Measurements from ENCODE around the gene AUNIP.

Gene AUNIP

GRCh38 chr1:25825605-25826004 lies 33.7 kb downstream of the AUNIP start:
- DNase-seq: no peak

GRCh38 chr1:25821630-25822091 lies 37.6 kb downstream of the AUNIP start:
- DNase-seq: no peak

GRCh38 chr1:25821112-25821476 lies 38.2 kb downstream of the AUNIP start:
- no peak for DNase-seq

- DNase-seq: peak; percentile 62
These were observed 38.8 kb downstream of the AUNIP start for GRCh38 chr1:25820247-25821111.

GRCh38 chr1:25819491-25820246 lies 39.6 kb downstream of the AUNIP start, which contains the start of gene MTFR1L:
Gene MTFR1L, plus strand, starts transcription at chr1:25819954. Its CDS starts 3,151 bp downstream, at chr1:25823105.
- peak; percentile 92 for DNase-seq

- no peak for DNase-seq
These were observed 40.7 kb downstream of the AUNIP start for GRCh38 chr1:25818569-25818968.

- no peak for DNase-seq
These were observed 41.3 kb downstream of the AUNIP start for GRCh38 chr1:25817840-25818501.

- no peak for DNase-seq
These were observed 43.0 kb downstream of the AUNIP start for GRCh38 chr1:25816112-25816718.

GRCh38 chr1:25815208-25816111 lies 43.8 kb downstream of the AUNIP start:
- DNase-seq: no peak

GRCh38 chr1:25814549-25815087 lies 44.6 kb downstream of the AUNIP start:
- DNase-seq: no peak

GRCh38 chr1:25813734-25814471 lies 45.4 kb downstream of the AUNIP start:
- no peak for DNase-seq

- no peak for DNase-seq
These were observed 46.1 kb downstream of the AUNIP start for GRCh38 chr1:25813071-25813733.

- DNase-seq: no peak
These were observed 47.7 kb downstream of the AUNIP start for GRCh38 chr1:25811384-25812082.

- peak; percentile 82 for DNase-seq
These were observed 48.6 kb downstream of the AUNIP start for GRCh38 chr1:25810341-25811299.

GRCh38 chr1:25809929-25810328 lies 49.3 kb downstream of the AUNIP start:
- DNase-seq: no peak

GRCh38 chr1:25809283-25809926 lies 49.9 kb downstream of the AUNIP start:
- no peak for DNase-seq

- DNase-seq: no peak
These were observed 50.6 kb downstream of the AUNIP start for GRCh38 chr1:25808481-25809244.

Measured in activated CD4-positive, alpha-beta T cell treated with anti-CD3 and anti-CD28 coated beads, Interleukin-2, amount 50 U/mL, for 1 hour (primary cell).